ENCODE data around the gene CADM3.

The CADM3 gene

GRCh38 chr1:159173320-159173719 lies 1.9 kb downstream of the CADM3 start:
- no peak for DNase-seq (ENCODE audit: low read depth in 3 of 3)

GRCh38 chr1:159175571-159175970 lies 4.2 kb downstream of the CADM3 start:
- DNase-seq (ENCODE audit: low read depth in 3 of 3), result no peak

- DNase-seq (ENCODE audit: low read depth in 3 of 3), result no peak
Observed at GRCh38 chr1:159177272-159177907, 6.0 kb downstream of the CADM3 start.

DNA sequence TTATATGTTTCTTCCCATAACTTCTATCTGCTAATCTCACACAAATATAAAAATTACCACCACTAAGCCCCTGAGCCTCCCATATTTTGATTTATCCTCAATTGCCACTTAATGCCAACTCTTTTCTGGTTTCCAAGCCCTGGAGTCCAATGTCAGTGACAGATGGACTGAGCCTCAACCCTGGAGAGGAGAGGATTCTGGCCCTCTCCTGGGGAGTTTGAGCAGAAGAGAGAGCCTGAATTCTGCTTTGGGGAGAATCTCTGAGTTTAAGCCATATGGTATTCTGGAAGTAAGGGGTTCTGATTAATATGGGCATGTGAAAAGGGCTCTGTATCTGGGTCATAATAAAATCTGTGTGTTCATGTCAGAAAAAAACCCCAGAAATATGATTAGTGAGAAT lies 8.5 kb downstream of the CADM3 start:
- DNase-seq (ENCODE audit: low read depth in 3 of 3), result no peak

DNA sequence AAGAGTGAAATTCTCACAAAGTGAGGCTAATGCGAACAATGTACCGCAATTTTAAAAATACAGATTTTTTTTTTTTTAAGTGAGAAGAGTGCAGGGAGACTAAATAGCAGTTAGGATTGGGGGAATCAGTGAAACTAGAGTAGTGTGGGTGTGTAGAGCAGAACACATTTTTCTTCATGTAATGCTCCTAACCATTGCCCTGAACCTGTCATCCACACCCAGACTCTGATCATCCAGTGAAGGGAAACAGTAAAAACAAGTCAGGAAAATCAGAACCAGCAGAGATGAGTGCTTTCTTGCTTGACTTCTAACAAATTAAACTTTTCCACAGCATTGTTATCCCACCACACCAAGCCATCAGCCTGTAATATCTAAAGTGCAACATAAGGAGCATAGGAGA lies 9.1 kb downstream of the CADM3 start:
- no peak for DNase-seq (ENCODE audit: low read depth in 3 of 3)

DNA sequence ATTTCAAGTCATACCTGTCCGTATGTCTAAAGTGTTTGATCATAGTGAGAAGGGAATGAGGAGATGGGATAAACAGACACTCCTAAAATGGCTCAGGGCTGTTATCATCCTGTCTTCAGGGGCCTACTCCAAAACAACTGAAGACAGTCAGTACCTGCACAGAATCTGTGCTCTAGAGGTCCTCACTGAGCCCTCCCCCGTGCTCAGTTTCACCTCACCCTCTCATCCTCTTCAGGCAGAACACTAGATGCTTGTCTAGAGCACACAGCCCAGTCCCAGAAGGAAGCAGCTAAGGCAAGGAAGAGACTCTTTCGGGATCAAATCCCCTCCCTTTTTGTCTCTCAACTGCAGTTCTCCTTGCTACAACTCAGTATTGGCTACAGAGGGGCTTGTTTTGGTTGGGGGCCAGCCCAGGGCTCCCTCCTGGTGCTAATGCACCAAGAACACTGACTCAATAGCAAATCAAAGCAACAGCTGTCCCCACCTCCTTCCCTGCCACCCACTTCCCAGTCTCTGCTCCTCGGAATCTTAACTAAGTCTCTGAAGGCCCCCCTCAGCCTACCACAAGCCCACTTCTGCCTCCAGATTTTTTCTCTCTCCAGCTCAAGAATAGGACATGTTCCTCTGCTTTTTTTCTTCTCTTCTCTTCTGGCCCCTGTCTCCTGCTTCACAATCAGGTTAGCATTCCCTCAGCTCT lies 10.1 kb downstream of the CADM3 start:
- DNase-seq (ENCODE audit: low read depth in 3 of 3), result no peak

DNA sequence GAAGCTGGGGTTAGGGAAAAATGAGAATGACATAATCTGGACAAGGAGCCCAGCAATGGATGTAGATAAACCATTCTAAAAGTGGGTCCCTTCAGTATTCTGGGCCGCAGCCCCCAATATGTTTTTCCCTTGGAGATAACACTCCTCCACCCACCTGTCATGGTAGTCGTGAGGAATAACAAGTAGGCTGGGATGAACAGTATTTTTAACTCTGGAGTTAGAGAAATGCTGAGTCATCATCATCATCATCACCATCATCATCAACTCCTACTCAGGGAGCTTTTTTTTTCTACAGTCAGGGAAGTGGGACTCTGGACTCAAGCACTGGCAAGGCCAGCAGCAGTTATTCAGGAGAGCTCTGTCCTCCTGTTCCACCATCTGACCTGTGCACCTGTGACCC lies 12.8 kb downstream of the CADM3 start:
- DNase-seq (ENCODE audit: low read depth in 3 of 3), result no peak

- DNase-seq (ENCODE audit: low read depth in 3 of 3), result no peak
Observed at GRCh38 chr1:159185121-159185520, 13.7 kb downstream of the CADM3 start.

DNA sequence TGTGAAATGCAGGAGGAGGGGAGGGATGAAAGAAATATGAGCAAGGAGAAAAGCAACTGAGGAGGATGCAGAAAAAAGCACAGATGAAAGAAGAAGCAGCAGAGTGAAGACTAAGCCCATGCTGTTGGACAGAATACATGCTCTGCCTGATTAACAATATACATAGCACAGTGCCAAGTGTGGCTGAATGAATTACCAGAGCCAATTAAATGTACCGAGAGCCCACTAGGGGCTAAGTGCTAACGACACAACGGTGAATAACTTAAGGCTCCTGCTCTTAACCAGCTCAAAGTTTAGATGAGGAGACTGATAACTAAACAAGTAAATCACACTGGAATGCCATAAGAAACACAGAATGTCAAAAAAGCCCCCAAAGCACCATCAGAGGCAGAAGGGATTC lies 15.6 kb downstream of the CADM3 start:
- no peak for DNase-seq (ENCODE audit: low read depth in 3 of 3)

- no peak for DNase-seq (ENCODE audit: low read depth in 3 of 3)
Observed at GRCh38 chr1:159187647-159188374, 16.4 kb downstream of the CADM3 start.

- DNase-seq (ENCODE audit: low read depth in 3 of 3), result no peak
Observed at GRCh38 chr1:159188375-159188788, 17.0 kb downstream of the CADM3 start.

GRCh38 chr1:159190441-159190840 lies 19.0 kb downstream of the CADM3 start:
- DNase-seq (ENCODE audit: low read depth in 3 of 3), result no peak

- no peak for DNase-seq (ENCODE audit: low read depth in 3 of 3)
Observed at GRCh38 chr1:159196543-159196942, 25.1 kb downstream of the CADM3 start.

GRCh38 chr1:159197561-159198557 lies 26.4 kb downstream of the CADM3 start:
- DNase-seq (ENCODE audit: low read depth in 3 of 3), result peak; percentile 37 to 49 (median 48)

- DNase-seq (ENCODE audit: low read depth in 3 of 3), result no peak
Observed at GRCh38 chr1:159199901-159200300, 28.5 kb downstream of the CADM3 start.

- DNase-seq (ENCODE audit: low read depth in 3 of 3), result no peak
Observed at GRCh38 chr1:159200769-159201168, 29.4 kb downstream of the CADM3 start.

- no peak for DNase-seq (ENCODE audit: low read depth in 3 of 3)
Observed at GRCh38 chr1:159201642-159202041, 30.2 kb downstream of the CADM3 start.

GRCh38 chr1:159203610-159204009 lies 32.2 kb downstream of the CADM3 start:
- no peak for DNase-seq (ENCODE audit: low read depth in 3 of 3)

DNA sequence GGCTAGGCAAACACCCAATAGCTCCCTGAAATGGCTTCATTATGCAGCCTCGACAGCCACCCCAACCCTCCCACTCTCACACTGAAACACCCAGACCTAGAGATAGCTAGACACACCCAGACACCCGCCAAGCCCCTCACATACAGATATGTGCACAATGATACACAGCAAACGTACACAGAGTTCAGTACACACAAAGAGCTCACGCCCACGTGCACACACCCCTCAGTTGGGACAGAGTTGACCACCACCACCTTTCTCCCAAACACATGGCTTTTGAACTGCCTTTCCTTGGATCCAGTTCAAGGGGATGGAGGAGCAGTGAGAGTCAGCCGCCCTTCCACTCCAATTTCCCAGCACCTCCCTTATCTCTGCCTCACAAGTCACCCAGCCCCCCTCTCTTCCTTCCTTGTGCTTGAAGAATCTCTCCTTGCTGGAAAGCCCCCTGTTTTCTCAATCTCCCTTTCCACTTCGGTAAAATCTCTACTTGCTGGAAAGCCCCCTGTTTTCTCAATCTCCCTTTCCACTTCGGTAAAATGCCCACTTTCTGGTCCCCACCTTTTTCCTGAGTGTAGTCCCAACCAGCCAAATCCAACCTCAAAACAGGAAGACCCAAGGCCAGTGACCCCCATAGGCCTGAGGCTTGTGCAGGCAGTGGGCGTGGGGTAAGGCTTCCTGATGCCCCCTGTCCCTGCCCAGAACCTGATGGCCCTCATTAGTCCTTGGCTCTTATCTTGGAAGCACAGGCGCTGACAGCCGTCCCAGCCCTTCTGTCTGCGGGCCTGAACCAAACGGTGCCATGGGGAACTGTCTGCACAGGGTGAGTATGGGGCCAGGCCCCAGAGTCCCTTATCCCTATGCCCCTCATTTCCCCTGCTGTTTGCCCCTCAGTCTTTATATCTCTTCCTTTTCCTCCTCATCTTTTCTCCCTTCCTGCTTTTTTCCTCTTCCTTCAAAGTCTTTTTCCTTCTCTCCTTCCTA lies 33.0 kb downstream of the CADM3 start, which contains the start of gene ACKR1:
Gene ACKR1, plus strand, starts transcription at position 715 of the 981 bp plus-strand sequence. Its CDS starts 85 bp downstream, at position 800.
- DNase-seq (ENCODE audit: low read depth in 3 of 3), result no peak

DNA sequence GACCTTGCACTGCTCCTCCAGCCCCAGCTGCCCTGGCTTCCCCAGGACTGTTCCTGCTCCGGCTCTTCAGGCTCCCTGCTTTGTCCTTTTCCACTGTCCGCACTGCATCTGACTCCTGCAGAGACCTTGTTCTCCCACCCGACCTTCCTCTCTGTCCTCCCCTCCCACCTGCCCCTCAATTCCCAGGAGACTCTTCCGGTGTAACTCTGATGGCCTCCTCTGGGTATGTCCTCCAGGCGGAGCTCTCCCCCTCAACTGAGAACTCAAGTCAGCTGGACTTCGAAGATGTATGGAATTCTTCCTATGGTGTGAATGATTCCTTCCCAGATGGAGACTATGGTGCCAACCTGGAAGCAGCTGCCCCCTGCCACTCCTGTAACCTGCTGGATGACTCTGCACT lies 33.8 kb downstream of the CADM3 start:
- DNase-seq (ENCODE audit: low read depth in 3 of 3), result no peak
